HepG2 (cell line): Measurements from ENCODE around the gene GNG12. TPM values are rescaled to one million over a fixed set of nuclear protein-coding genes. Genes with fewer than 3 reads are reported as not detected.
A peak's percentile ranks its signal among the peaks of the same experiment; 100 is the strongest.

Experiments used
- FOSL2 ChIP-seq: sonication (generic); formaldehyde crosslinking; IDR thresholded peaks from 2 replicates; pipeline ENCODE4 v1.4.0; 2020; ENCODE audit warnings: missing genetic modification reagents
- HCFC1 ChIP-seq: fragments of 150-350 bp; IDR thresholded peaks from 2 replicates; pipeline ENCODE4 v1.6.1; 2014; ENCODE audit warnings: low read depth, low read length
- HNF4G ChIP-seq, 2 experiments: sonication (generic) in 1 of 2; formaldehyde crosslinking in 1 of 2; IDR thresholded peaks; 2 replicates each; pipeline versions ENCODE4 v1.4.0 to v1.6.1; 2011 to 2020; ENCODE audit warnings: borderline replicate concordance in 2 of 2, low read depth in 2 of 2, mild to moderate bottlenecking in 2 of 2, low read length in 1 of 2, missing genetic modification reagents in 1 of 2, moderate library complexity in 1 of 2
- MYNN ChIP-seq: sonication (generic); formaldehyde crosslinking; IDR thresholded peaks from 2 replicates; pipeline ENCODE4 v1.4.0; 2020; ENCODE audit warnings: mild to moderate bottlenecking, low read depth, missing genetic modification reagents
- NR0B2 ChIP-seq: sonication (generic); formaldehyde crosslinking; IDR thresholded peaks from 2 replicates; pipeline ENCODE4 v1.4.0; 2020; ENCODE audit warnings: mild to moderate bottlenecking, missing genetic modification reagents
- PBX2 ChIP-seq: IDR thresholded peaks from 2 replicates; pipeline ENCODE4 v1.6.1; 2016; ENCODE audit warnings: control low read depth
- RERE ChIP-seq: IDR thresholded peaks from 2 replicates; pipeline ENCODE4 v1.6.1; 2016; ENCODE audit warnings: low read depth, missing genetic modification reagents, missing compliant biosample characterization
- SOX5 ChIP-seq: IDR thresholded peaks from 2 replicates; pipeline ENCODE4 v1.6.1; 2016; ENCODE audit warnings: borderline replicate concordance
- SPEN ChIP-seq: sonication (generic); formaldehyde crosslinking; IDR thresholded peaks from 2 replicates; pipeline ENCODE4 v1.5.1; 2020; ENCODE audit warnings: low read depth, mild to moderate bottlenecking, missing genetic modification reagents
- ZBTB8A ChIP-seq: sonication (generic); formaldehyde crosslinking; IDR thresholded peaks from 2 replicates; pipeline ENCODE4 v1.4.0; 2020; ENCODE audit warnings: mild to moderate bottlenecking, low read depth, missing genetic modification reagents, borderline replicate concordance
- ZFP91 ChIP-seq: sonication (generic); formaldehyde crosslinking; IDR thresholded peaks from 2 replicates; pipeline ENCODE4 v1.9.0; 2022; ENCODE audit warnings: missing genetic modification reagents, mild to moderate bottlenecking, borderline replicate concordance
- ZNF256 ChIP-seq: sonication (generic); formaldehyde crosslinking; conservative IDR thresholded peaks from 2 replicates; pipeline ENCODE4 v1.4.0; 2020; ENCODE audit warnings: missing genetic modification reagents
- ZNF280B ChIP-seq: sonication (generic); formaldehyde crosslinking; IDR thresholded peaks from 2 replicates; pipeline ENCODE4 v1.5.0; 2020; ENCODE audit warnings: missing genetic modification reagents, mild to moderate bottlenecking, borderline replicate concordance
- ZNF597 ChIP-seq: sonication (generic); formaldehyde crosslinking; IDR thresholded peaks from 2 replicates; pipeline ENCODE4 v1.5.0; 2020; ENCODE audit warnings: missing genetic modification reagents
- ZNF784 ChIP-seq: sonication (generic); formaldehyde crosslinking; IDR thresholded peaks from 2 replicates; pipeline ENCODE4 v1.5.1; 2020; ENCODE audit warnings: missing genetic modification reagents, mild to moderate bottlenecking, borderline replicate concordance
- polyA plus RNA-seq, 8 experiments: library from polyadenylated mRNA; depleted of rRNA in 3 of 8; stranded (reverse) in 7 of 8; unstranded in 1 of 8; fragments of >200 nt; fragmentation: Illumina TruSeq in 4 of 8; extraction: Trizol in 4 of 8; gene quantifications; 2 replicates each; pipeline versions ENCODE4 v1.2.1 to v1.2.3, GENCODE V29; 2011 to 2016; ENCODE audit warnings: low read depth in 4 of 8, missing spikeins in 1 of 8, mixed read lengths in 1 of 8; ENCODE audit not compliant: insufficient read depth in 1 of 8
- total RNA-seq, 5 experiments: library from RNA; depleted of rRNA; stranded (reverse); fragments of >200 nt; fragmentation: Illumina TruSeq; extraction: Trizol; gene quantifications; 2 replicates each; pipeline ENCODE4 v1.2.3, GENCODE V29; 2016; ENCODE audit warnings: low read depth in 1 of 5

The GNG12 gene
- total and polyA plus RNA-seq, 2 of the 13 experiments (the other 11 are each of a cell fraction or from before 2014, with no cell fraction given), result 0.11 TPM

- TF ChIP-seq RERE (0 out of 2 replicates have a peak, but pooled peaks have one; percentile 63), NR0B2 (CRISPR knock-in tag) (no peak), ZNF784 (peak; percentile 91), ZBTB8A (CRISPR knock-in tag) (no peak), PBX2 (no peak), FOSL2 (peak; percentile 58), SPEN (CRISPR knock-in tag) (peak; percentile 73), SOX5 (CRISPR knock-in tag) (peak; percentile 66; the same call in 1 of the 2 replicates), ZNF280B (CRISPR knock-in tag) (0 out of 2 replicates have a peak, but pooled peaks have one; percentile 55), HCFC1 (no peak), ZNF256 (CRISPR knock-in tag) (peak; percentile 71; the same call in 1 of the 2 replicates), ZNF597 (no peak), MYNN (CRISPR knock-in tag) (peak; percentile 58; the same call in 1 of the 2 replicates), ZFP91 (peak; percentile 91), HNF4G (IDR thresholded peaks at IDR 0.05; ENCODE audit: borderline replicate concordance, low read depth, low read length) (0 out of 2 replicates have a peak, but pooled peaks have one; percentile 37), HNF4G (CRISPR knock-in tag; IDR thresholded peaks at IDR 0.05; ENCODE audit: borderline replicate concordance, low read depth) (peak; percentile 62; the same call in 1 of the 2 replicates)
Observed at GRCh38 chr1:67685067-67685557, 148.2 kb downstream of the GNG12 start, which contains the start of gene GADD45A (continued).
